ENCODE measurements around the gene OXTR.

The OXTR gene
- total RNA-seq, result 0 to 43.5 (median 0.67) reads per million in 17 experiments

DNA sequence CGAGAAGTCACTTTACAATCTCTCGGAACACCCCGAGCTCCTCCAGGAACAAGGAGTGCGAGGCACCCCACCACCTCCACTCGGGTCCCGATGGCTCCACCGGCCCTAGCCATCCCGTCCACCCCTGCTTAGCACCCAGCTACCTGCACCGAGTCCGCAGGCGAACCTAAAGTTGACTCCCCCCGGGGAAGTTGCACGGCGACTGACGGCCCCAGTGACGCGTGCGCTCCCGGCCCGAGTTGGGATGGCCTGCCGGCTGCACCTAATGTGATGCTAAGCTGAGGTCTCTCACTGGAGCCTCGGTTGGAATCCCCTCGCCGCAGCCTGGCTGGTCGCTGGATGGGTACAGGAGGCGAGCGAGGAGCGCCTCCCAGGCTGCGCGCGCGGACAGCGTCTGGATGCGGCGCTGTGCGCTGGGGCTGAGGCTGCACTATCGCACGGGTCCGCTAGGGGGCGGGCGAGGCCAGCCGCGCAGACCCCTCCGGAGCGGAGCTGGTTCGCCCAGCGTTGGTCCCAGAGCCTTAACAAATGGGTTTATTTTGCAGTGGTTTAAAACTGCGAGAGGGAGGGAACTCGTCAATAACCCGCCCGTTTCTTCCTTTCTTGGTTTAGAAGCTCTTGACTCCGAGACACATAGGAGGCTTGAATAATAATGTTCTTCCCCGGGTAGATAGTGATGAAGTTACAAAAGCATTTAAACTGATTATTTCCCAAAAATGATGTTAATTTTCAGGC, at the start of gene OXTR:
OXTR (minus strand) TSS at position 526 of the 735 bp plus-strand sequence. CDS start 1,426 bp downstream, outside the sequence.
- DNase-seq, result peak; percentile 42 to 79 (median 64)

DNA sequence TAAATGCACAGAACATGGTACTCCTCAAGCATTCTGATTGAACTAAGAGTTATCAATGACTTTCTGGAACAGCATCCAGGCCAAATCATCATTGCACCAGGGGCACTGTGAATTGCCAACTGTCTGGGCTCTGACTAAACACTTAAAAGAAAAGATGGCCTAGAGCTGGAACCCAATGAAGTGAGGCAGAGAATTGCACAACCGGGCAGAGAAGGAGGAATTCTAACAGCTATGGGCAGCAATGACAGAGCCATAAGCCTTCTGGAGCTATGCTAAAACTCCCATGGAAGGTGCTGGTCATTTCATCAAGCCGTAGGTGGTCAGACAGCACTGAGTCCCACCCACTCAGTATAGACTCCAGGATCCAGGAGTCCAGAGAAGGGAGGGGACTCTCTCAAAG, 48.1 kb upstream of the OXTR start:
- DNase-seq, result no peak

DNA sequence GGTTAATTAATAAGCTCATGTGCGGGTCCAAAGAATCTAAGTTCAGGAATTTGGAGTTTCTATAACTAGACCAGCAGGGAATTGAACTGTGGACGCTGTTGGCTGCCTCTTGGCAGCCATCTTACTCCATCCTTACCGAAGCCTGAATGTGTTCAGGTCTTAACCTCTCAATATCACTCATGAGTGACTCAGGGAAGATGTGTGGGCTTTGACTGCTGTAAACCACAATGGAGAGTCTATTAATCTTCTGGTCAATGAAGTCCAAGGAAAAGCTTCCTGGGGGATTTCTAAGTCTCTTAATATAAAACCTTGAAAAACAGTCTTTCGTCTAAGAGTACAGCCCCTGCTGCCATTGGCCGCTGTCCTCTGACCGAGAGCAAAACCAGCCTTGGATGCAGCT, 46.7 kb upstream of the OXTR start:
- DNase-seq, result no peak

DNA sequence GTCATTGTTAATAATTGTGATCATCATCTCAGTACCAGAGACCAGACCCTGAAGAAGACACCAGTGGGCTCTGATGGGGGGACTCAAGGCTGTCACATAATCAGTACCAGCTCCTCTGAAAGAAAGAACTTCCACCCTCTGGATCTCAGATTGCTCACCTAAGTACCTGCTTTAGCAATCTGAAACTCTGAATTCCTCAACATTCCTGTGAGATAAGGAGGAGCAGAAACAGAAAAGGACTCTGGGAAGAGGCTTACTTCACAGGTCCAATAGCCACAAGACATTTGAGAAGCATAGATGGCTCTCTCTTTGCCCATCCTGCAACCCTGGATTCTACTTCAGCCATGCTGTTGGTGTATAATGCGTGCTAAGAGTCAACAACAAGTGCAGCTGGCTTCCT, 44.0 kb upstream of the OXTR start:
- no peak for DNase-seq

DNA sequence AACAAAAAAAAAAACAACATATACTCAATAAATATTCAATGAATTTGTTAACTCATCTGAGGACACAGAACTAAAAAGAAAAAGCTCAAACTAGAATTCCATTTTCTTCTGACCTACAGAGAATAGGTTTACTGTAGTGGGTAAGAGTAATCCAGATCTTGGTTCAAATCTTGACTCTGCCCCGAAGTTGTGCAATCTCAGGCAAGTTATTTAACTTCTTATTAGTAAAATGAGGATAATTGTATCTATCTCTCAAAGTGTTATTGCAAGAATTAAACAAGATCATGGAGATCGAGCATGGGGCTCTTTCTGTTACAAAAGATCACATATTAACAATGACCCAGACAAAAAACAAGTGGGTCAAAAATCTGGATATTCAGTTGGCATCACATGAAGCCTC, 41.1 kb upstream of the OXTR start:
- DNase-seq, result no peak

DNA sequence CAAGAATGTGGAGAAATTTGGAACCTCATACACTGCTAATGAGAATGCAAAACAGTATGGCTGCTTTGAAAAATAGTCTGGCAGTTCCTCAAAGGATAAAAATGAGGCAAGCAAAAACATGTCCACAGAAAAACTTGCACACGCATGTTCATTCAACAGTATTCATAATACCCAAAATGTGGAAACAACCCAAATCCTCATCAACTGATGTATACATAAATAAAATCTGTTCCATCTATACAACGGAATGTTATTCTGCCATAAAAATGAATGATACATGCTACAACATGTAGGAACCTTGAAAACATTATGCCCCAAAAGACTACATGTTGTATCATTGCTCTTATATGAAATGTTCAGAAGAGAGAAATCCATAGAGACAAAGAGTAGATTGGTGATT, 36.4 kb upstream of the OXTR start:
- no peak for DNase-seq

DNA sequence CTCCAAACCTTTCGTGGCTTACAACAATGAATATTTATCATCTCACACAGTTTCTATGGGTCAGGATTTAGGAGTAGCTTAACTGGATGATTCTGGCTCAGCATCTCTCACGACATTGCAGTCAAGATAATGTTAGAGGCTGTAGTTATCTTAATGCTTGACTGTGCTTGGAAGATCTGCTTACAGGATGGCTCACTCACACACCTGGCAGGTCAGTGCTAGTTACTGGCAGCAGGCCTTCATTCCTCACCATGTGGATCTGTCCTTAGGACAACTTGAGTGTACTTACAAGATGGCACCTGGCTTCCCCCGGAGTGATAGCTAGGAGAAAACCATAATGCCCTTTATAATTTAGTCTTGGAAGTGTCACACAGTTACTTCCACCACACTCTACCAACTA, 32.8 kb upstream of the OXTR start:
- DNase-seq, result no peak

DNA sequence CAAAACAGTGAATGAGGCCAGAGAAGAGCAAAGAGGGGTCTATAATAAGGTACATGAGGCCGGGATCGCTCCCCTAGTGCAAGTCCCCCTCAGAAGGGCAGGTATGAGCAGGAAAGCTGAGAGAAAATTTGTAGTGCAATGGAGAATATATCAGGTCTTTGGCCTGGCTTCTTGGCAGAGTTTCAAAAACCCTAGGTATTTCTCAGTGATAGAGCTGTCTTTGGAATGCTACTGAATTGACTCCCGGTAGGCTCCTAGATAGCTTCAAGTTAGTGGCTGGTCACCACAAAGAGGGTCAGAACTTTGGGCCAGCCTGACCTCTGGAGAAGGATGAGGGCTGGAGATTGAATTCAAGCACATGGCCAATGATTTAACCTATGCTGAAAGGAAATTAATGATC, 30.6 kb upstream of the OXTR start:
- DNase-seq, result no peak

DNA sequence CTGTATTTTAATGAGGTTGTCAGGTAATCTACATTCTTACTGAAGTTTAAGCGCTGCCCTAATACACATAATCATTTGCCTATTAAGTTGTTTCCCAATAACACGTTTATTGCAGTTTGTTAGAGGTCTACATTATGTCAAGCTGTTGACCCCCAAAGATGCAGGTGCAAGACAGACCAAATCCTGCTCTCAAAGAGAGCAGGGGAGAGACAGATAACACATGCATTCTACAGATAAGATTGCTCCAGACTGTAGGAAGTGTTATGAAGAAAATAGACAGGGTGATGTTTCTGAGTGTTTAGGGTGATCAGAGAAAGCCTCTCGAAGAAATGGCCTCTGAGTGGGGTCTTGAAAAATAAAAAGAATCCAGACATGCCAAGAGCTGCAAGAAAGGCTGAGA, 24.8 kb upstream of the OXTR start:
- no peak for DNase-seq

DNA sequence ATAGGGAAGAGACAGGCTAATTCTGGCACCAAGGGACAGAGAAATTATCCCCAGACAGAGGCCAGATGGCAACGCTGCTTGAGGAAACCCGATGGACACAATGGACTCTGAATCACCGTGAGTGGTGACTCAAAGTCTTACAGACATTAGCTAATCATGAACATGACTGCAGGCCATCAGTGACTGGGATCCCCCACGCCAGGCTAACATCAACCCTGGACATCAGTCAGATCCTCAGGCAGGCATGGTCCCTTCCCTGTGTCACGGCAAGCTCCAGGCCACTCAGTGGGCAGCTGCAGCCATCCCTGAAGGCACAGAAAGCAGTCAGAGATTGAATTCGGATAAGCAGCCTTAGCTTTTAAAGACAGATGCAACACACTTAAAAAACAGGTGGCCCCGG, 23.8 kb upstream of the OXTR start:
- no peak for DNase-seq

DNA sequence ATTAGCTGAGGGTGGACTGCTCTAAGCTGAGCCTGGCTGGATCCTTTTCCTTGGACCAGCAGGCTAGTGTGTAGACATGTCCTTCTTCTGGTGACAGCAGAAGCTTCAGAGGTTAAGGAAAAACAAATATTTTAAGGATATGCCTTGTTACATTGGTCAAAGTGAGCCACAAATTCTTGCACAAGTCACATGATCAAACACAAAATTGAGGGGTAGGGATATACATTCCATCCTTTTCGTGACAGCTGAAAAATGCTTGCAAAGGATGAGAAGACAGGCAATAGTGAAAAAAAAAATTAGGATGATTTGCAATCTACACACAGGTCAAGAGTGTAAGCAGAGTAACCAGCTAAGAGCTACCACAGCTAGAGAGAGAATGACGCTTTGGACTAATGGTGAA, 21.1 kb upstream of the OXTR start:
- no peak for DNase-seq

DNA sequence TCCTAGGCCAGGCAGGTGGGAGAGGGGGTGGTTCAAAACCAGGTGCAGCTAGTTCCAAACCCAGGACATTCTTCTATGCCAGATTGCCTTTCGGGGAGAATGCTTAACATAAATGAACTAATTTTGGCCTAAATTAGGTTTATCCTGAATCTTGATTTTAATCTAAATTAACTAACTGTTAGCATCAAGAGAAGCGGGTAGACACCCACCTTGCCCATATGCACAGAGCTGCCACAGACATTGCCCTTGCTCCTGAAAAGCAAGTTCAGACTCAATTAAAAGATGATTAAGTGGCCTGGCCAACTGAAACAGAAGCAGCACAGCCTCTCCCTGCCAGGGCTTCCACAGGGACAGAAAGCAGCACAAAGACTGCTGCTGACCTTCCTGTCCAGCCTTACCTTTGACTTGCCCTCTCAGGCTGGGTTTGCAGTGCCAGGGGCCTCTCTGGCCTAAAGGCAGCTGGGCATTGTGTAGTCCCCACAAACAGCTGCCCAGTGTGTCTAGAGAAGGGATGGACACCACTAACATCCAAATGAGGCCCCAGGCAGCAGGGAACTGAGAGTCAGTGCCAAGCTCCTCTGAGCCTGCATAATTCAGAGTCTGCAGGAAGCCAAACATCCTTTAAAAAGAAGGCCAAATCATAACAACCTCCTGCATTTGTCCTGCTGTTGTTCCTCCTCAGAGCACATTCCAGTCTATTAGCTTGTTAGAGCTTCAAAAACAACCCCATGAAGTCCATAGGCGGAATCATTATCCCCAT, 15.4 kb upstream of the OXTR start:
- no peak for DNase-seq

DNA sequence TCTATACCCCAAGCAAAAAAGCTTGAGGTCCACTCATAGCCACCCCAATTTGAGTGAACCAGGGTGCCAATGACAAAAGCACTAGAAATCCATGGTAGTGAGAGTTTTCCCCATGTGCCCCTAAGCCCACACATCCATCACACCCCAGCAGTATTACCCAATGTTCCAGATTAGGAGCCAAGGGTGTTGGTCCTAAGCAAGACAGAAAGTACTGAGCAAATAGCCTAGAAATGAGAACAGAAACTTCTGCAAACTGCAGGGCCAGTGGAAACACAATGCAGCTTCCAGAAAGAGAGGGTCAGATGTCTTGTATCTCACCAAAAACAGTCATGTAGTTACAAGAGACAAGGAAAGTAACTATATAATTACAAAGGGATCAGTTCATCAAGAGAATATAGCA, 10.9 kb upstream of the OXTR start:
- peak in 3 of 4 experiments; percentile 6 to 33 (median 17) for DNase-seq

DNA sequence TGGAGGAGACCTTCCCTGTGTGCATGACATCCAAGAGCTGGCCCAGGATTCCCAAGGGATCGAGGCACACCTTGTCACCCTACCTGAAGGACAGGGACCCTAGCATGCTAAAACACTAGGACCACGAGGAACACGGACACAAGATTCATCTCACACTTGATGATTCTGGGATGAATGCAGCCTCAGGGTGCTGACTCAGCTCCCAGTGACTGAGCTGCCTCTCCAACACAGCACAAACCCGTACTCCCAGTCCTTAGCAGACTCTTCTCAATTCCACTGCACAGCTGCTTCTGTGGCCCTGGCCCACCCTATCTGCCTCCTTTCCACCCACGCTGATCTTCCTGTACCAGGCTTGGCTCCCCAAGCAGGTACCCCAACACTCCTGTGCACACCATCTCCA, 9.1 kb upstream of the OXTR start:
- no peak for DNase-seq

DNA sequence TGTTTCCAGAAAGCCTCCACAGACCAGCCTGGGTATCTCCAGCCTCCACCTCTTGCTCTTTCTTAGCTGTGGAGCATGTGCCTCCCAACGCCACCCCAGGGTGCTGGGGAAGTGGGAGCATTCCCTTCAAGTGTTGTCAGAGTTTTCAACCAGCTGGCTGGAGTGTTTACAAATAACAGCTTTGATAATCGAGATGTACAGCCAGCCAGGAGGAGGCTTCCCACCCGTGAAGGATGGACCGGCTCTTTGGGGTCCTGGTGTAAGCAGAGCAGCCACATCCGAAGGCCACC, 8.5 kb upstream of the OXTR start:
- no peak for DNase-seq

DNA sequence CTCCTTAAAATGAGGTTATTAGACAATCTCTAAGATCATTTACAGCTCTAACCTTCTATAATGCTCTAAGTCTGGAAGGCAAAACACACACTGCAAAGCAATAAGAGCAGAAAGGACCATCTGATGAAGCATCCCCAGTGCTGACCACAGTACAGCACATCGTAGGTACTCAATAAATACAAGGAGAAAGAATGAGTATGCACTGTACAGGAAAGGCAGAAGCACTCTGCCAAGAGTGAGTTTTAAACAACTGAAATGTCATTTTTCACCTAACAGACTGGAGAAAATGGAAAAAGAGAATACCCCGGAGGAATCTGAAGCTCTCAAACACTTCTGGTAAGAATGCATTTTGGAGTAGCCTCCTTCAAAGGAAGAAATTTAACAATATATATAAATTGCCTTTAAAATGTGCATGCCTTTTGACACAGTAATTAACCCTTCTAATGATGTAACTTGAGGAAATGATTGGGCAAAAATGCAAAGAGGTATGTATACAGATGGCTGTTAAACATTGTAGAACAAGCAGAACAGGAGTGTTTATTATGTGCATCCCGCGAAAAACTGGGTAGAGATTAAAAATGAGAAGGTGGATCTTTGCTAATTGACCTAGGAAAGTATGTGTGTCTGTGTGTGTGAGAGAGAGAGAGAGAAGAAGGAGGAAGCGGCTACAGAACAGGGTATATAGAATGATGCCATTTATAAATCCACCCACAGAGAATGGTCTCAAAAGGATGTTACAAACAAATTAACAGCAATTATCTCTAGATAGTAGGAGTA, 8.0 kb upstream of the OXTR start:
- DNase-seq, result no peak

DNA sequence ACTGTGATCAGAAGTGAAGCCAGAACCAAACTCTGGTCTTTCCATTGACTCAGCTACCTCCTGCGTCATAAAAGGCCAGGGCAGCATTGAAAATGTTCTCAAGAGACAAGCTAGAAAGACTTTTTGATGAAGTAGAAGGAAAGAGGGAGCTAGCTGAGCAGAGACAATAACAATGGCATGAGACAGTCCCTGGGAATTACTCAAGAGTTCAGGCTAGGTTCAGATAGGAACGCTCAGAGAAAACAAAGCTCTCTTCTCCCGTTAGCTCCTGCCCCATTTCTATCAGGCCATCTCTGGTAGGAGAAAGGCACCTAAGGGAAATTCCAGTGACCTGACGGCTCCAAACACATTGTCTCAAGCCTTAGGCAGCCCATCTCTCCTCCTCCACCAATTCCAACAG, 7.0 kb upstream of the OXTR start:
- no peak for DNase-seq

DNA sequence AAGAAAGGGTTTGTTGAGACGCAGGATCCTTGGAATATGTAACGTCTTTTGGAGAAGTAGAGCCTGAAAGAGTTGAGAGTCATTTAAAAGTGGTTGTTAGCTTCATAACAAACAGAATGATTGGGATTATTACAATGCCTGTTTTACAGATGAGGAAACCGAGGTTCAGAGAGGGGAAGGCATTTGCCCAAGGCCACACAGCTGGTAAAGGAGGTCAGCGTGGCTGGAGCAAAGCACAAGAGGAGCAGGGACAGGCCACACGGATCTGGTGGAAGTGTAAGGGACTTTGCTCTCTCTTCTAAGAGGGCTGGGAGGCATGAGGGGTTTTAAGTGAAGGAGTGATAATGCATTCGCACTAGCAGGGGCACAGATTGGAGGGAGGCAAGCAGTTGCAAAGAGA, 6.2 kb upstream of the OXTR start:
- DNase-seq, result no peak

DNA sequence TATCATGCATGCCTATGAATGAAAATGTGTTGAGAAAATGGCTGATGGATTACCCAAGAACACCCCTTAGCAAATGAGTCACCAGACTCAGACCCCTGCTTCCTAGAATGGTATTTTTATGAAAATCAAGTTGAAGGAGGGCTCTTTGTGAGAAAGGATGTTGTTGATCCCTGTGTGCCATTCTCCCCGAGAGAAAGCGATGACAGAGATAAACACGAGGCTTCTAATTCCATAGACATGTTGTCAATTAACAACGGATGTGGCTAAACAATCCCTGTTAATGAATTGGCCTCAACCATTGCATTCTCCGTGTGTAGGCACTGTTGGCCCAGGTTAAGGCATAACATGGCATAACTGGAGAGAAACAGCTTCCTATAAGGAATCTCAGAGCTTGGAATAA, 5.8 kb upstream of the OXTR start:
- DNase-seq, result no peak

DNA sequence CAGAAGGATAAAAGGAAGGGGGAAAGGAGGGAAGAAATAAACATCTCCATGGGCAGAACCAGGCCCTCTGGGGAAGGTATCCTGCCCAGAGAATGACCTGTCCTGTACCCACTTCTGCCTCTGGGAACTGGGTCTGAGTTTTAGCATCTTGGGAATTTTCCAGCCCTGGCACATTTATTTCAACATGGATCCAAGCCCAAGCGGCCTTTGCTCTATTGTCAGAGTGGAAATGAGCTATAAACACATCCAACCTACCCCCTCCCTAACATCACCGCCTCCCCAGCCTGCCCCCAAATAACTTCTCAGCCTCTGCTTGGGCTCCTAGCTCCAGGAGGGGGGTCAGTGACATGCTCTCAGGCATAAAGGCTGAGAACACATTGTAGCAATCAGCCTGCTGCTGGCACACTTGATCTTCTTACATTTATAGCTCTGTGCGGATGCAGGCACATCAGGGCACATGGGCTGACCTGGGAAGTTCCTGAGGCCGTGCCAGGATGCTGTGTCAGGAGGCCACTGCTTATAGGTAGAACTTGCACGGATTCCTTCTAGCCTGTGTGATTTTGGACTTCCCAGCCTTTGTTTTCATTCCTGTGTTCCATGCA, 4.6 kb upstream of the OXTR start:
- DNase-seq, result no peak

DNA sequence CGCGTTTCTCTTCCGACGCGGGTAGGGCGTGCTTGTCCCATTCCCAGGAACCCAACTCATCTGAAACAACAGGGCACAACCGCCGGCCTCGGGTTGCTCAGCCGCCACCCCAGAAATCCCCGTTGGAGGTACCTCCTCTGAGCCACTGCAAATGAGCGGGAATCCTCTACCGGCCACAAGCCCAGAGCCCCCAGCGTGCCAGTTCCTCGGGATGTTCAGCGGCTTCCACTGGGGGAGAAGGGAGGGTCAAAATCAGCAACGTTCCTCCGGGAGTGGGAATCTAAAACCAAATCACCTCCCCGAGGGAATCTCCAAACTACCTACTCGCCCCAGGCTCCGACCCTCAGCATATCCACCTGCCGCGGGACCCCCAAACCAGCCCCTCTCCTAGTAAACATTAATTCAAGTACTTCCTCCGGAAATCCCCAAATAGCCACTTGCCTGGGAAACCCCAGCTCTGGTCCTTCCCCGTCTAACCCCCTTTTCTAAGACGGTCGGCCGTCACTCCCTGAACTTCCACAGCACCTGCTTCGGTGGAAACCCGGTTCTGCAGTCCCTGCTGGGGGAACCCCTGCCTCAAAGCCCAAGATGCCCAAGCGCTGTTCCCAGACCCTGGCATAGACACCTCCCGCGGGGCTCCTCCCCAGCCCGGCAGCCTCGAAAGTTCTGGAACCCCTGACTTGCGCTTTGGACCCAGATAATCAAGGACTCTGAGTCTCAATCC, 887 bp downstream of the OXTR start:
- no peak for DNase-seq

DNA sequence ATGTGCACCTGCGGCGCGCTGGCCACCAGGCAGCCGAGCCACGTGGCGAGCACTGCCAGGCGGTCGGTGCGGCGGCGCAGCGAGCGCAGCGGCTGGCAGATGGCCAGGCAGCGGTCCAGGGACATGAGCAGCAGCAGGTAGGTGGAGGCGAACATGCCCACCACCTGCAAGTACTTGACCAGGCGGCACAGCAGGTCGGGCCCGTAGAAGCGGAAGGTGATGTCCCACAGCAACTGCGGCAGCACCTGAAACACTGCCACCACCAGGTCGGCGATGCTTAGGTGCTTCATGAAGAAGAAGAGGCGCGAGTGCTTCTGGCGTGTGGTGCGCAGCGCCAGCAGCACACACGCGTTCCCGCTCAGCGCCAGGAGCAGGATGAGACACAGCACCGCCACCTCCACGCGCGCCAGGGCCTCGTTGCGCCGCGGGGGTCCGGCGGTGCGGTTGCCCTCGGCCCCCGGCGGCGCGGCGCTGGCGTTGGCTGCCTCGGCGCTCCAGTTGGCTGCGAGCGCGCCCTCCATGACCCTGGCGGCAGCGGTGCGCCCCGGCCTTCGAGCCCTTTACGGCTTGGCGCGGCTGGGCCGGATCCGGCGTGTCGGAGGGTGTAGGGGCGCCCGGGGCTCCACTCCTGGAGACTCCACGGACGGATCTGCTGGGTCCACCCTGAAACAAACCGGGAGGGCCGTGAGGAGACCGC, 1.6 kb downstream of the OXTR start:
- DNase-seq, result no peak

Data from suppressor macrophage (primary cell).